Uterus (tissue), 4 donors: ENCODE measurements around the gene ABCG5. TPM values are rescaled to one million over a fixed set of nuclear protein-coding genes. Genes with fewer than 3 reads are reported as not detected.

Experiments
- DNase-seq, 2 donors: peaks; one replicate each; pipeline ENCODE4 v3.0.0-alpha.2; 2019 to 2020
- H3K27ac ChIP-seq, 2 donors: fragments of 200-600 bp; sonication (generic); 1 replicate in 1 of 2; 2 replicates in 1 of 2; pipeline ENCODE4 v1.5.1; 2016 to 2018
- H3K27me3 ChIP-seq, 2 donors: fragments of 200-600 bp; sonication (generic); one replicate each; pipeline ENCODE4 v1.5.1; 2018 to 2019; ENCODE audit warnings: control low read depth in 1 of 2
- H3K36me3 ChIP-seq, 2 donors: fragments of 200-600 bp; sonication (generic); one replicate each; pipeline ENCODE4 v1.5.1; 2019; ENCODE audit warnings: control low read depth in 1 of 2
- H3K4me1 ChIP-seq, 2 donors: fragments of 200-600 bp; sonication (generic); one replicate each; pipeline ENCODE4 v1.5.1; 2018 to 2019; ENCODE audit warnings: control low read depth in 1 of 2
- H3K4me3 ChIP-seq, 2 donors: fragments of 200-600 bp; sonication (generic); 1 replicate in 1 of 2; 2 replicates in 1 of 2; pipeline ENCODE4 v1.5.1; 2018 to 2019; ENCODE audit warnings: mild to moderate bottlenecking in 1 of 2
- H3K9me3 ChIP-seq, 2 donors: fragments of 200-600 bp; sonication (generic); one replicate each; pipeline ENCODE4 v1.5.1; 2019; ENCODE audit warnings: control low read depth in 1 of 2
- POLR2A ChIP-seq, 2 donors: fragments of 450-650 bp; IDR thresholded peaks; one replicate each; pipeline ENCODE4 v1.6.1; 2016; ENCODE audit warnings: antibody characterized with exemption in 2 of 2, mild to moderate bottlenecking in 1 of 2, moderate library complexity in 1 of 2
- intact Hi-C: fragments of 100-400 bp; cut with DNase I; formaldehyde crosslinking; loops from one replicate; pipeline ENCODE4 v1.15.1; 2023; ENCODE audit warnings: low total_unique reads
- total RNA-seq, 4 donors: library from RNA; depleted of rRNA in 3 of 4; stranded (reverse); fragments of >200 nt in 3 of 4; gene quantifications; one replicate each; pipeline versions ENCODE4 v1.1.0 to v1.2.4, GENCODE V29; 2014 to 2023
- TF ChIP-seq, protein P1 (sequence below), 4 experiments: fragments of 200-600 bp in 2 of 4; fragments of 450-650 bp in 2 of 4; sonication (generic) in 2 of 4; IDR thresholded peaks; one replicate each; pipeline ENCODE4 v1.5.1; 2016 to 2019; ENCODE audit warnings: antibody characterized with exemption in 4 of 4, mild to moderate bottlenecking in 2 of 4, moderate library complexity in 1 of 4
- donor health status: DM: yes; HTN: yes; CAD: no.

Gene ABCG5
- total RNA-seq, 4 donors from 2014 or later, result not detected

DNA sequence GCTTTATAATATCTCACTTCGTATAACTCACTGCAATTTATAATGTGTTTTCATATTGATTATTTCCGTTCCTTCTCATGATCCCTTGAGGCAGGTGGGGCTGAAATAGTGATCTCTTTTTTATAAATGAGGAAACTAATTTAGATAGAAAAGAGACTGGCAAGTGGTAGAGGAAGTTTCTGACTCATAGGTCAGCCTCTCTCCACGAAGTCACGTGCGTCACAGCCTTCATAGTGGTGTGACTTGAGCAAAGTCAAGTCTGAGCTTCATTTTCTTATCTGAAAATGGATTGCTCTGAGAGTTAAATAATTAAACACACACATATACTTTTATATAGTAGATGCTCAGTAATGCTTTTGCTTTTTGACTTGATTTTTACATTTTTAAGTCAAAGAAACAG is 19.9 kb downstream of the ABCG5 start:
- Histone ChIP-seq H3K27ac (no peak overlapping the region), H3K4me1 (no peaks in the 10 kb centered on the region), H3K27me3 (no peaks in the 10 kb centered on the region), H3K36me3 (no peaks in the 10 kb centered on the region), H3K9me3 (no peaks in the 10 kb centered on the region), H3K4me3 (no peak overlapping the region)
- intact Hi-C loops, result no loop called here
- DNase-seq, result no peak
- TF ChIP-seq, protein P1, sequence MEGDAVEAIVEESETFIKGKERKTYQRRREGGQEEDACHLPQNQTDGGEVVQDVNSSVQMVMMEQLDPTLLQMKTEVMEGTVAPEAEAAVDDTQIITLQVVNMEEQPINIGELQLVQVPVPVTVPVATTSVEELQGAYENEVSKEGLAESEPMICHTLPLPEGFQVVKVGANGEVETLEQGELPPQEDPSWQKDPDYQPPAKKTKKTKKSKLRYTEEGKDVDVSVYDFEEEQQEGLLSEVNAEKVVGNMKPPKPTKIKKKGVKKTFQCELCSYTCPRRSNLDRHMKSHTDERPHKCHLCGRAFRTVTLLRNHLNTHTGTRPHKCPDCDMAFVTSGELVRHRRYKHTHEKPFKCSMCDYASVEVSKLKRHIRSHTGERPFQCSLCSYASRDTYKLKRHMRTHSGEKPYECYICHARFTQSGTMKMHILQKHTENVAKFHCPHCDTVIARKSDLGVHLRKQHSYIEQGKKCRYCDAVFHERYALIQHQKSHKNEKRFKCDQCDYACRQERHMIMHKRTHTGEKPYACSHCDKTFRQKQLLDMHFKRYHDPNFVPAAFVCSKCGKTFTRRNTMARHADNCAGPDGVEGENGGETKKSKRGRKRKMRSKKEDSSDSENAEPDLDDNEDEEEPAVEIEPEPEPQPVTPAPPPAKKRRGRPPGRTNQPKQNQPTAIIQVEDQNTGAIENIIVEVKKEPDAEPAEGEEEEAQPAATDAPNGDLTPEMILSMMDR (IDR thresholded peaks at IDR 0.05), result no peak
- TF ChIP-seq POLR2A (IDR thresholded peaks at IDR 0.05), result no peak

DNA sequence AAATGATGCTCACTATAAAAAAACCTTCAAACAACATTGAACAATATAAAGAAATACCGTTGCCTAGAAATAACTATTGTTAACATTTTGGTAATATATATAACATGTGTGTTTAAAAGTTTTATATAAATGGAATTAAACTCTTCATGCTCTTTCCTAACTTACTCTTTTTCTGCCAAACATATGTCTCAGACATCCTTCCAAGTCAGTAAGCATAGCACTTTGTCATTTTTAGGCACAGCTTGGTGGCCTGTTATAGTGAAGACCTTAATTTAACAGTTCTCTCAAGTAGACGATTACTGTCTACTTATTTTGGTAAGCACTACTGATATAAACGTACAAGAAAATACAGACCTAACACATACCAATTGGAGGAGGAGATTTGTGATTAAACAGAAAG is 23.9 kb downstream of the ABCG5 start:
- Histone ChIP-seq H3K9me3 (no peaks in the 10 kb centered on the region), H3K27me3 (no peaks in the 10 kb centered on the region), H3K4me3 (no peak overlapping the region), H3K27ac (no peak overlapping the region), H3K36me3 (no peaks in the 10 kb centered on the region), H3K4me1 (no peaks in the 10 kb centered on the region)
- TF ChIP-seq, protein P1 (IDR thresholded peaks at IDR 0.05), result no peak
- no peak for TF ChIP-seq POLR2A (IDR thresholded peaks at IDR 0.05)
- intact Hi-C loops, result no loop called here
- no peak for DNase-seq

DNA sequence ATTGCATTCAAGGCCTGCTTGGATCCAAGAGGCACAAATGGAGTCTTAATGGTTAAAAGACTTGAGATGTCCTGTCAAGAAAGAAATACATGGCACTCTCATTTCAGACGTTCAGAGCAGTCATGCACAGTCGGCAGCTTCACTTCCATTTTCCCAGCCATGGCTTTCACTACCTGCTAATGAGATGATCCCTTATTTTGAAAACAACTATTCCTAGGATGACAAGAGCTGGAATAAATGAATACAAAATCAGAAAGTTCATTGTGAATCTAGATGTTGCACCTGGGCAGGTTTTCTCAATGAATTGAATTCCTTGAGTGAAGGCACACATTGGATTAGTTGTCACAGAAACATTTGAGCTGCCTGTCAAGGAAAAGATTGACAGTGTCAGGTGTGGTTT is 25.7 kb downstream of the ABCG5 start:
- Histone ChIP-seq H3K9me3 (no peaks in the 10 kb centered on the region), H3K27me3 (no peaks in the 10 kb centered on the region), H3K36me3 (no peaks in the 10 kb centered on the region), H3K4me3 (no peak overlapping the region), H3K27ac (no peak overlapping the region), H3K4me1 (no peaks in the 10 kb centered on the region)
- no peak for DNase-seq
- TF ChIP-seq, protein P1 (IDR thresholded peaks at IDR 0.05), result no peak
- TF ChIP-seq POLR2A (IDR thresholded peaks at IDR 0.05), result no peak
- intact Hi-C loops, result no loop called here

DNA sequence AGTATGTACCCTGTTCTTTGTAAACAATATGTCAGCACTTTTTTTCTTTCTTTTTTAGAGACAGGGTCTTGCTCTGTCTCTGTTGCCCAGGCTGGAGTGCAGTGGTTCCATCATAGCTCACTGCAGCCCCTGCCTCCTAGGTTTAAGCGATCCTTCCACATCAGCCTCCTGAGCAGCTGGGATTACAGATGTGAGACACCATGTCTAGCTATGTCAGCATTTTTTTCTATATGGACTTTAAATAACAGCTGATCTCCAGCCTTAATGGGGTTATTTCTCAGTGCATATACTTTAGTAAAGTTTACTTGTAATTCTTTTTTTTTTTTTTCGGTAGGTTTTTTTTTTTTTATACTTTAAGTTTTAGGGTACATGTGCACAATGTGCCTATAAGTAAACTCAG is 26.6 kb downstream of the ABCG5 start:
- intact Hi-C loops, result no loop called here
- no peaks in the 10 kb centered on the region for H3K4me1 ChIP-seq
- H3K9me3 ChIP-seq, result no peaks in the 10 kb centered on the region
- H3K4me3 ChIP-seq, result no peak overlapping the region
- DNase-seq, result no peak
- TF ChIP-seq POLR2A (IDR thresholded peaks at IDR 0.05), result no peak
- TF ChIP-seq, protein P1 (IDR thresholded peaks at IDR 0.05), result no peak
- no peaks in the 10 kb centered on the region for H3K36me3 ChIP-seq
- no peaks in the 10 kb centered on the region for H3K27me3 ChIP-seq
- H3K27ac ChIP-seq, result no peak overlapping the region

DNA sequence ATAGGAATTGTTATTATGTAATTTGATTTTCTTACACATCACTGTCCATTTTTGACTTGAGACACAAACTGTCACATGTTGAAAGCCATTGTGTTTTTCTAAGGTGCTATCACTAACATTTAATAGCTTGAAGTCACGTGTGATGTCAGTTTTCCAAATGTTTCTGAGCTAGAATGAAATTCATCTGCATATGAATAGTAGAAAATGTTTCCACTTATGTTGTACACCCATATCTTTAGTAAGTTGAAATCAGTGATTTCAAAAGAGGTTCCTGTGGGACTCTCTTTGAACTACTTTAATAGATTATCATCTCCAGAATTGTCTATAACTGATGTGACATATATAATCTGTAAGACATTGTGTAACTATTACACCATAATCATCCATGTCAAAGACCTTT is 27.8 kb downstream of the ABCG5 start:
- Histone ChIP-seq H3K9me3 (no peaks in the 10 kb centered on the region), H3K4me1 (no peaks in the 10 kb centered on the region), H3K27me3 (no peaks in the 10 kb centered on the region), H3K36me3 (no peaks in the 10 kb centered on the region), H3K4me3 (no peak overlapping the region), H3K27ac (peak overlapping the region in 1 of 2 donors; percentile 31)
- intact Hi-C loops, result no loop called here
- TF ChIP-seq, protein P1 (IDR thresholded peaks at IDR 0.05), result no peak
- TF ChIP-seq POLR2A (IDR thresholded peaks at IDR 0.05), result no peak
- no peak for DNase-seq
